IPS-20b (cell line): Measurements from ENCODE around the gene PIP4K2A.
A peak's percentile ranks its signal among the peaks of the same experiment; 100 is the strongest.
"Not testable (repeated sequence)": the region's sequence is repeated elsewhere in the genome, so short reads cannot be mapped to it uniquely, and the experiment has no call there.

ENCODE experiments used
- H3K27ac ChIP-seq: one replicate; pipeline ENCODE4 v1.5.1; 2013; ENCODE audit warnings: low read length
- H3K27me3 ChIP-seq: 2 replicates; pipeline ENCODE4 v1.6.1; 2013; ENCODE audit warnings: mild to moderate bottlenecking, low read length, inconsistent platforms; ENCODE audit not compliant: insufficient read depth
- H3K36me3 ChIP-seq: 2 replicates; pipeline ENCODE4 v1.6.1; 2013; ENCODE audit warnings: low read depth, mild to moderate bottlenecking, inconsistent platforms, low read length, moderate library complexity; ENCODE audit not compliant: insufficient read depth
- H3K4me1 ChIP-seq: 2 replicates; pipeline ENCODE4 v1.6.1; 2013; ENCODE audit warnings: mild to moderate bottlenecking, control low read depth, inconsistent platforms, low read length, moderate library complexity; ENCODE audit not compliant: insufficient read depth
- H3K4me3 ChIP-seq: 2 replicates; pipeline ENCODE4 v1.5.1; 2013; ENCODE audit warnings: mild to moderate bottlenecking, low read length, inconsistent platforms
- H3K9ac ChIP-seq: 2 replicates; pipeline ENCODE4 v1.6.1; 2013; ENCODE audit warnings: low read depth, mild to moderate bottlenecking, inconsistent platforms, low read length, moderate library complexity
- H3K9me3 ChIP-seq: 2 replicates; pipeline ENCODE4 v1.6.1; 2013; ENCODE audit warnings: mild to moderate bottlenecking, low read depth, low read length, inconsistent platforms; ENCODE audit not compliant: insufficient read depth

The PIP4K2A gene

DNA sequence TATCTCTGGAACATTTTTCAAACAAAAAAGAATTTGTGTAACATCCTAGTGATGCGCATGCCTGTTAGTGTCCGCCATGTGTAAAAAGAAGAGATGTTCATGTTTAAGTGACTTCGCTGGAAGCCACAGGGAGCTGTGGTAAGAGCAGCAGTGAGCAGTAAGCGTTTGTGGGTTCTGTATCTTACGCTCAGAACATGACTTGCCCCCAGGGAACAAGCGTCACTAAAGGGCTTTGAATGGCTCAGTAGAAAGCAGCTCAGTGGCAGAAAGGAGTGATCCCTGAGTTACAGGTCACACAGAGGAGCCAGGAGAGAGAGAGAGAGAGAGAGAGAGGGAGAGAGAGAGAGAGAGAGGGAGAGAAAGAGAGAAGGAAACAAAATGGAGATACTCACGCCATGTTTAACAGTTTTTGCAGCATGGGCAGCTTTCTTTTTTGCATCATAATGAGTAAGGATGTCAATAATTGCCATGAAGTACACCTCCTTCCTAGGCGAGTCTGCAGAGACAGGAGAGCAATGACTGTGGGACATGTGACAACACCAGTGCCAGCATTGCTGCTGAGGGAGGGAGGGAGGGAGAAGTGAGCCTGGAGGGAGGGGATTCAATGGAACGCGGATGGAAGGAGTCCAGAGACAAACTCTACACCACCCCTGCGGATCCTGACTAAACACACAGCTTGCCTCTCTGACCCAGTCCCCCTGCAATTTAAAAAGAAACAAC, 174.6 kb downstream of the PIP4K2A start:
- Histone ChIP-seq H3K27me3 (no peaks in the 10 kb centered on the region), H3K36me3 (peaks cover 59% of the 10 kb centered on the region)

GRCh38 chr10:22537810-22538209, 176.6 kb downstream of the PIP4K2A start:
- Histone ChIP-seq H3K27me3 (no peaks in the 10 kb centered on the region), H3K9me3 (no peaks in the 10 kb centered on the region), H3K36me3 (peaks cover 59% of the 10 kb centered on the region), H3K4me3 (no peak overlapping the region), H3K4me1 (no peaks in the 10 kb centered on the region), H3K27ac (no peak overlapping the region), H3K9ac (no peak overlapping the region)

More for the DNA sequence above, 174.6 kb downstream of the PIP4K2A start:
- H3K27ac ChIP-seq: no peak overlapping the region
- H3K9me3 ChIP-seq: no peaks in the 10 kb centered on the region
- H3K9ac ChIP-seq: no peak overlapping the region
- H3K4me1 ChIP-seq: no peaks in the 10 kb centered on the region
- no peak overlapping the region for H3K4me3 ChIP-seq

DNA sequence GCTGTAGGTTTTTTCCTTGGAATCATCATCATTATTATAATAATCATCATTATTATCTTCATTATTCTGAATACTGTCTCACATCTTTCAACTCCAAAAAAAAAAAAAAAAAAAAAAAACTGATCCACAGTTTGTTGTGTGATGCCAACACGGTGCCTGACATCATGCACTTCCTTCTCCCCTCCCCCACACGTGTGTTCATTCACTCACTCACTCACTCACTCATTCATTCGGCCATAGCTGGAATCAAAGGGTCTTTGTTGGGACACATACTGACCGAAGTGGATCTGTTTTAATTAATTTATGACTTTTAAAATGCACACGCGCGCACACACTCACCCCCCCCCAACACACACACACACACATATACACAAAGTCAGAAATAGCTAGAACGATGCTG, 177.8 kb downstream of the PIP4K2A start:
- H3K4me1 ChIP-seq: no peaks in the 10 kb centered on the region
- H3K4me3 ChIP-seq: no peak overlapping the region
- no peaks in the 10 kb centered on the region for H3K27me3 ChIP-seq
- peaks cover 52% of the 10 kb centered on the region for H3K36me3 ChIP-seq
- H3K9me3 ChIP-seq: no peaks in the 10 kb centered on the region
- H3K27ac ChIP-seq: no peak overlapping the region
- H3K9ac ChIP-seq: no peak overlapping the region

GRCh38 chr10:22534849-22535604, 179.4 kb downstream of the PIP4K2A start:
- no peak overlapping the region for H3K9ac ChIP-seq
- H3K4me1 ChIP-seq: no peaks in the 10 kb centered on the region
- H3K27ac ChIP-seq: no peak overlapping the region
- H3K9me3 ChIP-seq: no peaks in the 10 kb centered on the region; the same call in 1 of the 2 replicates
- no peak overlapping the region for H3K4me3 ChIP-seq
- no peaks in the 10 kb centered on the region for H3K27me3 ChIP-seq
- H3K36me3 ChIP-seq: peaks cover 40% of the 10 kb centered on the region

GRCh38 chr10:22531441-22531840, 182.9 kb downstream of the PIP4K2A start:
- Histone ChIP-seq H3K27me3 (no peaks in the 10 kb centered on the region), H3K36me3 (peaks cover 6% of the 10 kb centered on the region; the same call in 1 of the 2 replicates), H3K9me3 (no peaks in the 10 kb centered on the region; the same call in 1 of the 2 replicates), H3K4me3 (no peak overlapping the region), H3K9ac (no peak overlapping the region), H3K4me1 (no peaks in the 10 kb centered on the region), H3K27ac (no peak overlapping the region)

GRCh38 chr10:22531008-22531407, 183.4 kb downstream of the PIP4K2A start:
- Histone ChIP-seq H3K9me3 (no peaks in the 10 kb centered on the region; the same call in 1 of the 2 replicates), H3K9ac (no peak overlapping the region), H3K36me3 (peaks cover 1% of the 10 kb centered on the region; the same call in 1 of the 2 replicates), H3K4me3 (no peak overlapping the region), H3K27ac (no peak overlapping the region), H3K27me3 (no peaks in the 10 kb centered on the region), H3K4me1 (no peaks in the 10 kb centered on the region)

- Histone ChIP-seq H3K4me3 (no peak overlapping the region), H3K9ac (no peak overlapping the region), H3K4me1 (no peaks in the 10 kb centered on the region), H3K36me3 (no peaks in the 10 kb centered on the region), H3K27me3 (no peaks in the 10 kb centered on the region), H3K9me3 (no peaks in the 10 kb centered on the region; the same call in 1 of the 2 replicates), H3K27ac (no peak overlapping the region)
Observed at GRCh38 chr10:22527520-22527919, 186.9 kb downstream of the PIP4K2A start.

DNA sequence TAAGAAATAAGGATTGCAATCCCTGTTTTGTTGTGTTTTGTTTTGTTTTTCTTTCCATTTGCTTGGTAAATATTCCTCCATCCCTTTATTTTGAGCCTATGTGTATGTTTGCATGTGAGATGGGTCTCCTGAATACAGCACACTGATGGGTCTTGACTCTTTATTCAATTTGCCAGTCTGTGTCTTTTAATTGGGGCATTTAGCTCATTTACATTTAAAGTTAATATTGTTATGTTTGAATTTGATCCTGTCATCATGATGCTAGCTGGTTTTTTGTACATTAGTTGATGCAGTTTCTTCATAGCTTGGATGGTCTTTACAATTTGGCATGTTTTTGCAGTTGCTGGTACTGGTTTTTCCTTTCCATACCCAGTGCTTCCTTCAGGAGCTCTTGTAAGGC, 190.0 kb downstream of the PIP4K2A start:
- H3K9ac ChIP-seq, H3K4me3 ChIP-seq, H3K9me3 ChIP-seq, H3K27me3 ChIP-seq, H3K36me3 ChIP-seq, H3K4me1 ChIP-seq, H3K27ac ChIP-seq: not testable (repeated sequence)

GRCh38 chr10:22520645-22521044, 193.7 kb downstream of the PIP4K2A start:
- not testable (repeated sequence) for H3K36me3 ChIP-seq, H3K9me3 ChIP-seq, H3K4me3 ChIP-seq, H3K27ac ChIP-seq, H3K27me3 ChIP-seq, H3K4me1 ChIP-seq, H3K9ac ChIP-seq

DNA sequence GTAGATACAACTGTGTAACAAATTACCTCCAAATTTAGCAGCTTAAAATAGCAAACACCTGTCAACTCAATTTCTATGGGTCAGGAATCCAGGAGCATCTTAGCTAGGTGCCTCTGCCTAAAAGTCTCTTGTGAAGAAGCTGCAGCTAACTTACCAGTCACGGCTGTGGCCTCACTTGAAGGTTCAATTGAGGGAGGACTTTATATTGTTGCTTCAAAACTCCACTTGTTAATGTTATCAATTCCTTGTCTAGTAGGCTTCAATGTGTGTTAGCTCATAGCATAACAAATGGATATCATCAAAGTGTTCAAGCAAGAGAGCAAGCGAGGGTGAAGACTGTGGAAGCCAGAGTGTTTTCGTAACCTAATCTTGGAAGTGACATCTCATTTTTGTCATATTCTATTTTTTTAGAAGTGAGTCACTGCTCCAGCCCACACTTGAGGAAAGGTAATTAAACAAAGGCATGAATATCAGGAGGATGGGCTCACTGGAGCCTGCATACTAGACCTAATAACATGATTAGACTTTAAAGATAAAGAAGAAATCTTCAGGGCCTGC, 196.1 kb downstream of the PIP4K2A start:
- H3K27ac ChIP-seq: no peak overlapping the region
- H3K4me1 ChIP-seq: no peaks in the 10 kb centered on the region

GRCh38 chr10:22515009-22515408, 199.4 kb downstream of the PIP4K2A start:
- no peaks in the 10 kb centered on the region for H3K9me3 ChIP-seq
- H3K4me3 ChIP-seq: no peak overlapping the region
- no peak overlapping the region for H3K9ac ChIP-seq
- no peaks in the 10 kb centered on the region for H3K4me1 ChIP-seq
- H3K27ac ChIP-seq: no peak overlapping the region
- H3K36me3 ChIP-seq: no peaks in the 10 kb centered on the region
- peaks cover 30% of the 10 kb centered on the region; the same call in 1 of the 2 replicates for H3K27me3 ChIP-seq

More for the DNA sequence above, 196.1 kb downstream of the PIP4K2A start:
- Histone ChIP-seq H3K9ac (no peak overlapping the region), H3K27me3 (peaks cover 26% of the 10 kb centered on the region; the same call in 1 of the 2 replicates), H3K36me3 (no peaks in the 10 kb centered on the region), H3K4me3 (no peak overlapping the region), H3K9me3 (no peaks in the 10 kb centered on the region)

GRCh38 chr10:22514414-22514758, 200.0 kb downstream of the PIP4K2A start:
- H3K9me3 ChIP-seq, H3K36me3 ChIP-seq, H3K4me1 ChIP-seq, H3K27ac ChIP-seq, H3K9ac ChIP-seq: not testable (repeated sequence)
- peaks cover 26% of the 10 kb centered on the region; the same call in 1 of the 2 replicates for H3K27me3 ChIP-seq
- H3K4me3 ChIP-seq: peak overlapping the region; percentile 65
